GM06990 (cell line): ENCODE measurements around the gene RASA3.

Source experiments
- DNase-seq: peaks from one replicate; pipeline ENCODE4 v3.0.0-alpha.2; 2011; ENCODE audit not compliant: insufficient read length; ENCODE audit errors: extremely low read depth
- H3K27me3 ChIP-seq: replicated peaks from 2 replicates; pipeline ENCODE4 v1.6.0; 2011; ENCODE audit warnings: low read length; ENCODE audit not compliant: control insufficient read depth, insufficient read depth
- H3K36me3 ChIP-seq: 2 replicates; pipeline ENCODE4 v1.5.1; 2011; ENCODE audit warnings: low read length; ENCODE audit not compliant: control insufficient read depth, insufficient read depth
- H3K4me3 ChIP-seq: replicated peaks from 2 replicates; pipeline ENCODE4 v1.5.1; 2011; ENCODE audit warnings: low read depth, mild to moderate bottlenecking, control low read depth, low read length
- CTCF ChIP-seq: IDR thresholded peaks from 2 replicates; pipeline ENCODE4 v1.5.1; 2011; ENCODE audit warnings: low read length, control low read depth, mild to moderate bottlenecking, inconsistent platforms; ENCODE audit not compliant: insufficient read depth, poor library complexity, severe bottlenecking

Gene RASA3

GRCh38 chr13:114157869-114158495 is 25.6 kb upstream of the RASA3 start:
- TF ChIP-seq CTCF = no peak
- H3K36me3 ChIP-seq = no peaks in the 10 kb centered on the region
- no peak for DNase-seq

GRCh38 chr13:114155926-114156883 is 23.8 kb upstream of the RASA3 start:
- no peak overlapping the region for H3K4me3 ChIP-seq
- TF ChIP-seq CTCF = no peak
- no peaks in the 10 kb centered on the region for H3K36me3 ChIP-seq
- DNase-seq = no peak
- H3K27me3 ChIP-seq = no peaks in the 10 kb centered on the region; the same call in 1 of the 2 replicates

More at GRCh38 chr13:114157869-114158495, 25.6 kb upstream of the RASA3 start:
- peaks cover 1% of the 10 kb centered on the region; the same call in 1 of the 2 replicates for H3K27me3 ChIP-seq
- no peak overlapping the region for H3K4me3 ChIP-seq

GRCh38 chr13:114155320-114155719 is 22.9 kb upstream of the RASA3 start:
- Histone ChIP-seq H3K4me3 (no peak overlapping the region), H3K36me3 (no peaks in the 10 kb centered on the region), H3K27me3 (no peaks in the 10 kb centered on the region; the same call in 1 of the 2 replicates)
- DNase-seq = no peak
- no peak for TF ChIP-seq CTCF

GRCh38 chr13:114154476-114154875 is 22.1 kb upstream of the RASA3 start:
- Histone ChIP-seq H3K27me3 (no peaks in the 10 kb centered on the region; the same call in 1 of the 2 replicates), H3K4me3 (no peak overlapping the region), H3K36me3 (no peaks in the 10 kb centered on the region)
- no peak for DNase-seq
- TF ChIP-seq CTCF = no peak

- no peaks in the 10 kb centered on the region; the same call in 1 of the 2 replicates for H3K27me3 ChIP-seq
- no peak for DNase-seq
- no peak overlapping the region for H3K4me3 ChIP-seq
- no peak for TF ChIP-seq CTCF
- H3K36me3 ChIP-seq = no peaks in the 10 kb centered on the region
Observed at GRCh38 chr13:114153485-114154080, 21.2 kb upstream of the RASA3 start.
